ENCODE results near the gene TUBG1.
"Not testable (repeated sequence)": the region's sequence is repeated elsewhere in the genome, so short reads cannot be mapped to it uniquely, and the experiment has no call there.

TUBG1 gene

DNA sequence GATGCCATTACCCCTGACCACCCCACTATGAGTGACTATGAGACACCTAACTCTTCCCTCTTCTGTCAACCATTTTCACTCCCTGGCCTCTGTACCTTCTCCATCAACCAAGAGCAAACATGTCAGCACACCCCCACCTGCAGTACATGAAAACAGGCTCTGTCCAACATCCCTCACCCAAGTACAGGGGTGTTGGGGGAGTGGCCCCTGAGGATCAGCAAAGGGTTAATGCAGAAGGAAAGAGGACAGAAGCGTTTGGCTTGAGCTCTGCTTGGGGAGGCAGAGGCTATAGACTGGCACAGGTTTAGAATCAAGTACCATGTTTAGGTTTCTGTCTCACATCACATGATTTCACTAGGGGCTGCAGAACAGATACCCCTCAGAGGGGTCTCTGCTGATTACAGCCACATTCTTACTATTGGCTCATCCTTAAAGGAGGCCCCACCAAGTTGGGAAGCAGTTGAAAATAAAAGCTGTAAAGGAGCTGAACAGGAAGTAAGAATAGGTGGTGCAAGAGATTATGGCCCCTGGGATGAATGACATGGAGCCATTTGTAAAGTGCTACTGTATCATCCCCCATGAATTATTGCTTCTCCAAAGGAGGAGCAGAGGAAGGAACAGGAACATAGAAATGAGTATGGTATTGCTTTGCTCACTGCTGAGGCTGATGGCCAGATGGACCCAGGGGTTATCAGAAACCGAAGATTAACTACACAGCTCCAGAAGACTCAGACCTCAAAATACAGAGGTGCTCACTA lies 29.5 kb upstream of the TUBG1 start:
- DNase-seq = no peak

DNA sequence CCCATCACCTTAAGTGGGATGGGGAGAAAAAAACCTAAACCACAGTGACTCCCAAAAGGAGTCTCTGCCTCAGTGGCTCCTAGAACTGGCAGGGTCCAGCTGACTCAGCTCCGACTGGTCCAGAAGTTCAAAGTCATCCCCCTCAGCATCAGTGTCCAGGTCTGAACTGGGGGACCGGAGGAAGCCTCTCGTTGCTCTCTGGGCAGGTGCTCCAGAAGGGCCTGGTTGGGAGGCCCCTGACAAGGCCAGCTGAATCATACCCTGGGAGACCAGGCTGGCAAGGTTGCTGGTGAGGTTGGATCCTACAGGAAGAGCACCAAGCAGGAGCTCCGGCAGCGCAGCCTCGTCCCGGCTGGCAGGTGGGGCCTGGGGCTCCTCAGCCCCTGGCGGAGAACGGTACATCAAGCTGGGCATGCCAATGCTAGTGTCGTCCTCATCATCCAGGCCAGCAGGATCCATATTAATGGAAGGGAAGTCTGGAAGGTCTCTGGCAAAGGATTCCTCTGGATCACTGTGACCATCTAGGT lies 27.7 kb upstream of the TUBG1 start:
- DNase-seq = no peak

DNA sequence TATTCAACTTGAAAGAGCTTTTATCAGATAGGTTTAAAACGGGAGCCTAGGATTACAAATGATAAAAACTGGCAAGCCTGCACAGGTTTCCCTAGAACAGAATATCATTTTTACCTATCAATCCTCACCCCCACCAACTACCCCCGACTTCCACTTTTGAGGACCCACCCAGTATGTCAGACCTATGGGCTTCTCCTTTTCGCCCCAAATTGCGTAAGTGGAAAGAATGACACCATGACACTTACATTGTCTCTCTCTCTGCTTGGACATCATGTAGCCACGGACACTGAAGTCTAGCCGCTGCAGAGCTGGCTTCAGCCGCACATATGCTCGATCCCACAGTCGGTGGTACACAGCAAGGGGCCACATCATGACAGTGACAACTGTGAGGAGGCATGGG lies 24.6 kb upstream of the TUBG1 start:
- DNase-seq = peak; percentile 59

DNA sequence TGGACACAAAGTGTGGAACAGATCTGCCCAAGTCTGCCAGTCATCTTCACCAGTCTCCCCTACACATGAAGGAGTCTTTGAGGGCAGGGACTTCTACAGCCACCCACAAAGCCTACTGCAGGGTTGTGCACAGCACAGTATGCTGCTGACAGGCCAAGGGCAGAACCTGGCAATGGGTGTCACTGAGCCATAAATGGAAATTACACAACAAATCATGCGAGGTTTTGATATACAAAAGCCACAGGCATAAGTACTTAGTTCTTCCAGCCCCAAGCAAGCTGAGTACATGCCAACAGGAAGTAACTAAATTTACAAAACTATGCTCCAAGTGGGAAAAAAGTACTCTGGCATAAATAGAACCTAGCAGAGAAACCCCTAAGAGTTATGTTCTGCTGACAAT lies 24.1 kb upstream of the TUBG1 start:
- DNase-seq = no peak

DNA sequence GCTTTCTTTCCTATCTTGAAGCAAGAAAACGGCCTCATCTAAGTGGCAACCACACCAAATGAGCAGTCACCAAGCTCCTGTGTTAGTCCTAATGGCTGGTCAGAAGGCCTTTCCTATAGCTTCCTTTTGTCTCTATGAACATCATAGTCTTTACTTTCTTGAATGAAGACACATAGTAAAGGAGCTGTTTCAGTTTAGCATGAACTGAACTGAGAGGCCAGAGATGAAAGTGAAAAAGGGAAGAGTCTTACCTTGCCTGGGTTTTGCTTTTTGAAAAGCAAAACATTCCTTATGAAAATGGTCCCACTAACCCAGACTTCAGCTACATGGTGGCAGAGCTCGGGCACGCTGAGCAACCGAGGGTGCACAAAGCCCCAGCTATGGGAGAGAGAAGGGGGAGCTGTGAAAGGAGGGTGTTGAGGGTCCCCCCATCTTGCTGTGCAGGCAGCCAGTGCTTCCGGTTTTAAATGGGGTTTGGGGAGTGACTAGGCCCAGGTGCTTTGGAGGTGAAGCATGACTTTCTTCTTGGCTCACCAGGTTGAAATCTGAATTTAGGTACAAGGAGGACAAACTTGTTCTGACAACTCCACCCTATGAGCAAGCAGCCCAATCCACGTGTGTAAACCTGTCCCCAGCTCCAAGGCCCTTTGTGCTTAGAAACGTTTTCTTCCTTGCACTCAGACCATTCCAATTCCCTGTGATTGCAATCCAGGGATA lies 22.8 kb upstream of the TUBG1 start:
- no peak for DNase-seq

DNA sequence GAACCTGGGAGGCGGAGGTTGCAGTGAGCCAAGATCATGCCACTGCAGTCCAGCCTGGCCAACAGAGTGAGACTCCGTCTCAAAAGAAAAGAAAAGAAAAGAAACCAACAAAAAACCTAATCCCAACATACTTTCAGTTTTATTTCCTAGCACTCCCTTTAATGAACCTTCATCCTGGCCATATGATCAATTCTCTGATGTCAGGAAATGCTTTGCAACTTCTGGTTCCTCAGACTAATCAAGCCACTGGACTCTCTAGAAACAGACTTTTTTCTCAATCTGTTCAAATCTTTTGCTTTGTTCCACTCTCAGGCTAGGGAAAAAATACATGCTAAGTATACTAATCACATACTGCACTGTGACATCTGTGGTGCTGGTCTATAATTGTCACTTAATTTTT lies 18.6 kb upstream of the TUBG1 start:
- DNase-seq = no peak

DNA sequence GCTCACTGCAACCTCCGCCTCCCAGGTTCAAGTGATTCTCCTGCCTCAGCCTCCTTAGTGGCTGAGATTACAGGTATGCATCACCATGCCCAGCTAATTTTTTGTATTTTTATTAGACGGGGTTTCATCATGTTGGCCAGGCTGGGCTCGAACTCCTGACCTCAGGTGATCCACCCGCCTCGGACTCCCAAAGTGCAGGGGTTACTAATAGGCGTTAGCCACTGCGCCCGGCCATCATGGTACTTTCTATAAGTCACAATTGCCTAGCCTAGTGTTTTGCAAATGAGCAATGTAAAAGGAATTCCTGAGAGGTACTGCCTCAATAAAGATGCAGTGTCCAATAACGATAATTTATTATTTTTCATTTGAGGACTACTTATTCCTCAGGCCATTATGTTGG lies 18.1 kb upstream of the TUBG1 start:
- no peak for DNase-seq

DNA sequence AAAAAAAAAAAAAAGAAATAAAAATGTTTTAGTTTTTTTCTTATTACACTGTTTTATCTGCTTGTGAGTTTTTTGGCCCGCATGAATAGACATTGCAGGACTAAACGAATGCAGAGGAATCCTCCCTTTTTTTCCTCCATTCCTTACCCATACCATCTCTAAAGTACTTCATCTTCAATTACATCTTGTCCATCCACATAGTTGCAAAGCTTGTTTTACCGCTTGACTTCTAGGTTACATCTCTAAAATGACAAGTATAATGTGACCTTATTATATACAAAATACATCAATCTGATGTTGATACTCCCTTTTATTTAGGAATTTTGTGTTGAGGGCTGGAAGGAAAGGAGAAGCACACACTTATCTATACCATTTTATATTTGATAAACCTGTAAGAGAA lies 13.1 kb upstream of the TUBG1 start:
- no peak for DNase-seq

DNA sequence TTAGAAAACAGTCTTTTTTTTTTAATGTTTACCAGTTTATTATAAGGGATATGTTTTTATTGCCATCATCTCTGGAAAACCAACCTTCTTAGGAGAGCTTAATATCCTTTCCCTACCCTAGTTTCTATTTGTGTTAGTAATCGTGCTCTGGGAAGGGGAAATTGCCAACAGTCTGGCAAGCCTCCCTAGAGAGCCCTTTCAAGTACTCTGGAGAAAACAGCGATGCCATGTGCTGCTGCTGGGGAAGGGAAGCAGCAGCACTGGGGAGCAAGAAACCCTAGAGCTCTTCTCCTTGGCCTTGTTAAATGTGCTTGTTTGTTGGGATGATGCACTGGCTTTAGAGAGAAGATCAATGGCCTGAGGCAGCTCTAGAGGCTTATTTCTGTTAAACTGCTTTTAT lies 10.6 kb upstream of the TUBG1 start:
- DNase-seq = no peak

DNA sequence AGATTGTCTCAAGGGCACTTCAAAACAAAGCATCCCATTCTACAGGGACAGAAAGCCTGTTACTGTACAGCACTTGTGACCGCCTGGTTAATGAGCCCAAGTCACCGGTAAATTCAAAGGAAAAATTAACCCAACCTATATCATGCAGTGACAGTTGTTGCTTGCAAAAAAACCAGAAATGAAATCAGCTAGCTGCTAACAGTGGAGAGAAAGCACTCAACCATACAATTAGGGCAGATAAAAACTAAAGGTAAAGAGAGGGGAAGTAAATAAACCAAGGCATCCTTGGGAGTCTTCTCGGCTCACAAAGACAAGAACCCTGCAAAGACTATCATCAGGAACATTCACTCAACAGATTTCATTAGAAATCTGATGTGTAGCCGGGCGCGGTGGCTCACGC lies 6.2 kb upstream of the TUBG1 start:
- no peak for DNase-seq

DNA sequence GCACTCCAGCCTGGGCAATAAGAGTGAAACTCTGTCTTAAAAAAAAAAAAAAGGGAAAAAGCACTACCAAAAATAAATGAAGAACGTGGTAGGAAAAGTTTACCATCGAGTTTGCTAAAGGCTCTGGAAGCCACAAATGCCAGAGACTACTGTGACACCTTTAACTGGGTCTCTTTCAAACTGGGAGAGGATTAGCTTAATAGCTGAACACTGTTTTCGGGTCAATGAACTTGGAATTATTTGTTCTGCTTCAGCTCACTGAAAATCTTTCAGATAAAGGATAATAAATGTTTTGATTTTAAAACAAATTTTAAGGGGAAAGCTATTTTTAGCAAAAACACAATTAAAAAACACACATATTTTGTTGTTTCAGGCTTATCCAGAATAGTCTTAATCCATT lies 1.7 kb upstream of the TUBG1 start:
- no peak for DNase-seq

DNA sequence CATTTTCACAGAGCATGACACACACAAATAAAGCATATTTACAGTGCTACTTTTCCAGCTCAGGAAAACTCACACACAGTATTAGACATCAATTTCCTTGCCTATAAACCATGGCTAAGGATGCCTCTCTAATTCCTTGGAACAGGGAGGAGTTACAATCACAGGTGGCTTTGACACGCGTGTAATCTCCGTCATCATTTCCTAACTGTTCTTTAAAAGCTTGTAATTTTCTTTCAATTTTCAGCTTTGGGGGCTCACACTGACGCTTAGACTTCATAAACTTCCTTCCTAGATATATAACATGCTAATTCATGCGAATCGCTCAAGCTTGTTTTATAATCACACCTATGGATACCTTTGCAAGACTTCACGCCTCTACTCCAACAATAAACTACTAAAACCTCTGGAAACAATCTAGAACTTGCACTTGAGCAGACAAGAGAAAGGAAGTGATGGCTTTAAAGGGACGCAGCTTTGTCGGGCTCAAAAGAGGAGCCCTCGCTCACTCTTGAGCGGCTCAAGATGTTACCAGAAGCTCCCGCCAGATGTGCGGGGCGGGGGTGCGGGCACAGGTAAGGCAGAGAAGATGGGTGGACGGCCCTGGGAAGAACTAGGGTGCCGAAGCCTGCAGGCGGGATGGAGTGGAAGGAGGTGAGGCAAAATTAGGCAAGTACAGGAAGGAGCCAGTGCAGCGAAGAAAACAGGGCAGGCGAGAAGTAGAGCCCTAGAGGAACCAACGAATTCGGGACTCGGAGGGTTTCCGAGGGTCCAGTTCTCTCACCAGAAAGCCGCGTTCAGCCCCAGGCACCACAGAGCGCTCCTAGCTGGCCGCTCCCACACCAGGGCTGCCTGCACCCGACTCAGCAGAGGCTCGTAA lies 940 bp upstream of the TUBG1 start:
- peak; percentile 27 for DNase-seq

DNA sequence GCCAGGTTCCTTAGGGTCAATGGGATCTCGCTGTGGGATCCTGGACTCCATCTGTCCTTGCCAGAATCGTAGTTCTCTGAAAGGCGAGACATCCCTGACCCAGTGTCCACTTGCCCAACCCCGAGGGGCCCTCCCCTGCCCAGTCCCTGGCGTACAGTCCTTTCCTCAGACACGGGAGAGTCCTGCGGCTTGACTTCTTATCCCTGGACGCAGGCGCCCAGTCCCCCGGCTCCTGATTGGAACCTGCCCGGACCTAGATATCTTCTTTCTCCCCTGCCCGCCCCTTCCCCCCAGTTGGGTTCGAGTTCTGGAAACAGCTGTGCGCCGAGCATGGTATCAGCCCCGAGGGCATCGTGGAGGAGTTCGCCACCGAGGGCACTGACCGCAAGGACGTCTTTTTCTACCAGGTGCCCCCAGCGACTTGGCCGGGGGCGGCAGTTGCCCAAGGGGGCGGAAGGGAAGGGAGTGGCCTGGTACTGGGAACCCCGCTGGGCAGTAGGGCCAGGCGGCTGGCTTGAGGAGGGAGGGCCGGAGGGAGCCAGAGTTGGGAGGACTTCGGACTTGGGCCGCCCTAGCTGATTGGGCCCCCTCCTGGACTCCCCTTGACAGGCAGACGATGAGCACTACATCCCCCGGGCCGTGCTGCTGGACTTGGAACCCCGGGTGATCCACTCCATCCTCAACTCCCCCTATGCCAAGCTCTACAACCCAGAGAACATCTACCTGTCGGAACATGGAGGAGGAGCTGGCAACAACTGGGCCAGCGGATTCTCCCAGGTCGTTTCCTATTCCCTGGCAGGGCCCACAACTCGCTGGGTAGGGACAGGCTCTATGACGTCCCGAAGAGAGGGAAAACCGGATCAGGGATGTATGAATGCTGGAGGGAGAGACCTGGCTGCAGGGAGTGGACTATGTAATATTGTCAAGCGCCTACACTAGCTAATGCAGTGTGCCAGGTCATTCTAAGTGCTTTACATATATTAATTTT lies 625 bp downstream of the TUBG1 start:
- DNase-seq = peak; percentile 66

DNA sequence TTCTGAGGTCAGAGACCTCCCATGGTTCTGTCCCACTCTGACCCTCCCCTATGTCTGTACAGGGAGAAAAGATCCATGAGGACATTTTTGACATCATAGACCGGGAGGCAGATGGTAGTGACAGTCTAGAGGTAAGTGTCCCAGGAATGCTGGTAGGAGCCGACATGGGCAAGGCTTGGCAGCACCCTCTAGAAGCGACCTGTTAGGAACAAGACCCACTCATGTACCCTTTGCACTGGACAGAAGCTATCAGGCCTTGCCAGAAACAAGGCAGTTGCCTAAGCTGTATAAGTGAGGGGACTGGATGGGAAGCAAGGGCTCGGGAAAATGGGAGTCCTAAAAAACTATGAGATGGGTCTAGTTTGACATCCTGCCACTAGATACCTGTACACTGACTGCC lies 2.5 kb downstream of the TUBG1 start:
- no peak for DNase-seq

DNA sequence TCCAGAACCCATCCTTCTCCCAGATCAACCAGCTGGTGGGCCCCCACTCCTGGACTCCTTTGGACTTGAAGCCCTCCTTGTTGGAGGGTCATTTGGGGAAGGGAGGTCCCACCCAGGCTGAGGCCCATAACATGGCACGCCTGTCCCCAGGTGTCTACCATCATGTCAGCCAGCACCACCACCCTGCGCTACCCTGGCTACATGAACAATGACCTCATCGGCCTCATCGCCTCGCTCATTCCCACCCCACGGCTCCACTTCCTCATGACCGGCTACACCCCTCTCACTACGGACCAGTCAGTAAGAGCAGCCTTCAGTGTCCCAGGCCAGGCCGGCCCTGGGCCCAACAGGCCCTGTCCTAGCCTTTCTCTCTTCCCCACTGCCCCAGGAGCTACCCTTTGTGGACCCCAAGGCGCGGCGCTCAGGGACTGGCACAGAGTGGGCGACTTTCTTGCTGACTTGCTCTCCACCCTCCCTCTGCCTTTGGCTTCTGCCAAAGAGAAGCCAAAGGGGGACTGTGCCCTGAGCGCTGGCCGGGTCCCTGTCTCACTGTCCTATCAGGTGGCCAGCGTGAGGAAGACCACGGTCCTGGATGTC lies 4.3 kb downstream of the TUBG1 start:
- no peak for DNase-seq

DNA sequence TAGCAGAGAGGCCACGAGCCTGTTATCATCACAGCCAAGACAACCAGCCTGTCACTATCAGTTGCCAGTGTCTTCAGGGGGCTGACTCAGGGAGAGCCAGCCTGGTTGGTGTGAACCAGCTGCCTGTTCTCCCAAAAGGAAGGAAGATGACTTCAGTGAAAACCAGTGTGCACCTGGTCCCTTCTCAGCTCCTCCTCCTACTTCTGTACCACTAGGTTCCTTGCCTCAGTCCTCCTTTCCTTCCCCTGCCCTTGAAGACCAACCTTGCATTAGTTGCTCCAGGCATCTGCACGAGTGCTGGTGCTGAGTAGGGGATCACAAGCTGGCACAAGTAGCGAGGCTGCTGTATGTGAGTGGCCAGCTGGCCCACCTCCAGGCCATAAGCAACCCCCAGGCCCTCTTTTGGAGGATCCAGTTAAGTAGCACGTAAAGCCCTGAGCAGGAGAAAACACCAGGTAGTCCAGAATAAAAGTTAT lies 8.5 kb downstream of the TUBG1 start:
- DNase-seq = peak; percentile 86

DNA sequence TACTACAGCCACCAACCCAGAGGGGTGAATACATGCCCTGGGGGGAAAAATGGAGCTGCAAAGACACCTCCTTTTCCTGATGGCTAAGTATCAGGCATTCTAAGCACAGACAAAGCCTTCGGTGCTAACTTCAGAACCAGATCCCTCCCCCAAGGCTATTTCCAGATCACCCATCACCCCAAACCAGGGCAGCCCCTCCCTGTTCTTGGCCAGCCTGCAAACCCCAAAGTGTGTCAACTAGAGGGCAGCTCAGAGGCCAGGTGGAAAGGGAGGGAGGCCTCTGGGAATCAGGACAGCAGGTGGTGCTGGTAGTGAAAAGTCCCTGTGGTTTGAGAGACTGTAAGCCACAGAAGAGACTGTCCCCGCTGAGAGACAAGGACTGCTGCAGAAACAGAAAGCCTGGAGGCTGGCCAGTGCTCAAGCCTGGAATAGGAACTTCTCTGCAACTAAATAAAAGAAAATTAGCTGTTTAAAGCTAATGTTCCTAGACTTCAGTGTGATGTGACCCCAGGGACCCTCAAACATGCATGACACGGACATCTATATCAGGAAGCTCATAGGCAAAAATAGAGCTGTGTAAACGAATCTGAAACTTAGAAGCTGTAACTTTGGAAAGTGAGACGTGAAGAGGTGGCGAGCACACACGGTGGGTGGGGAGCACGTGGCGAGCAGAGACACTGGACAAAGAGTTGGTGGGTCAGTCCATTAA lies 9.1 kb downstream of the TUBG1 start:
- peak; percentile 65 for DNase-seq

DNA sequence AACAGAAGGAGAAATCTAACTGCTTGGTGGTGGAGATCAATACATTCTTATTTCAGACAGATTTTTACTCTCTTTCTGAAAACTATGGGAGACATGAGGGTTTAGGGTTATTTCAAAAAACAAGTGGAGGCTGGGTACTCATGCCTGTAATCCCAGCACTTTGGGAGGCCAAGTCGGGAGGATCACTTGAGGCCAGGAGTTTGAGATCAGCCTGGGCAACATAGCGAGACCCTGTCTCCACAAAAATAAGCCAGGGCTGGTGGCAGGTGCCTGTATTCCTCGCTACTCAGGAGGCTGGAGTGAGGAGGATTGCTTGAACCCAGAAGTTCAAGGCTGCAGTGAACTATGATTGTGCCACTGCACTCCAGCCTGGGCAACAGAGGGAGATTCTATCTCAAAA lies 12.5 kb downstream of the TUBG1 start:
- not testable (repeated sequence) for DNase-seq

DNA sequence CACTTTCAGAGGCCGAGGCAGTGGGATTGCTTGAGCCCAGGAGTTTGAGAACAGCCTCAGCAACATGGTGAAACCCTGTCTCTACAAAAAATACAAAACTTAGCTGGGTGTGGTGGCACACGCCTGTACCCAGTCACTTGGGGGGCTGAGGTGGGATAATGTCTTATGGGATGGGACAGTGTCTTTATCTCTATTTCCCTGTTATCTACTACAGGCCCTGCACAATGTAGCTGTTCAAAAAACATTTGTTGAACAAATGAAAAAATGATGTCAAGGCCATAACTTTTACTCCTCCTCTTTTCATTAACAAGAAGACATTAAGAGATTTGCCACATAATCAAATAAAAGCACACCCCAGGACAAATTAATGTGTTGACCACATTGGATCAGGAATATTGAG lies 13.8 kb downstream of the TUBG1 start:
- peak; percentile 43 for DNase-seq

DNA sequence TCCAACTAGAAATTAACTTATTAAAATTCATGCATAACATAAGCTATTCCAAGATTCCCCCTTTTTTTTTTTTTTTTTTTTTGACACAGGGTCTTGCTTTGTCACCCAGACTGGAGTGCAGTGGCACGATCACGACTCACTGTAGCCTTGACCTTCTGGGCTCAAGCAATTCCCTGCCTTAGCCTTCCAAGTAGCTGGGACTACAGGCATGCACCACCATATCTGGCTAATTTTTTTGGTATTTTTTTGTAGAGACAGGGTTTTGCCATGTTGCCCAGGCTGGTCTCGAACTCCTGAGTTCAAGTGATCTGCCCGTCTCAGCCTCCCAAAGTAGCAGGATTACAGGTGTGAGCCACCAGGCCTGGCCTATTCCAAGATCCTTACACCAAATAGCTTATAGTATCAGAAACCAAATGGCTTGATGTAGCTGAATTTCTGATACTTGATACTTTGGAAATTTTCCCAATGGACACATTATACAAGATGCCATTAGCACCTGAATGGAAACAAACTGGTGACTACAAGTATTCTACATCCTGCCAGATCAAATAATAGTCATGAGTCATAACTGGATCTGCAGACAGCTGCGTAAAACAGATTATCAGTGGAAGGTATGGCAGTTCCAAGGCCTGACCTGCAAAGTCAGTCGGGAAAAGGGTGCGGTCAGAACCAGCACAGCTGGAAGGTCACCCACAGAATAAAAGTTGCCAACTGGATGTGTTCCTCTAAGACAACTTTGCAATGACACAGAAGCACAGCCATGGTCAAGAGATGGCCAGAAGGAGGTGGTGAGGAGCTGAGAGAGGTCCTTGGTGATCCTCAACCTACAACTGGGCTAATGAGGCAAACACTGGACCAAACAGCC lies 14.5 kb downstream of the TUBG1 start:
- peak; percentile 84 for DNase-seq
